Gastrocnemius medialis (tissue), 4 donors: Measurements from ENCODE around the gene EXD3. TPM values are rescaled to one million over a fixed set of nuclear protein-coding genes. Genes with fewer than 3 reads are reported as not detected.

Experiments used
- ATAC-seq, 2 donors: fragments of 150-250 bp; one replicate each; pipeline ENCODE4 v1.9.1; 2016
- DNase-seq, 2 donors: peaks; one replicate each; pipeline ENCODE4 v3.0.0-alpha.2; 2019
- H3K27ac ChIP-seq, 4 donors: fragments of 200-600 bp; sonication (generic); 1 replicate in 1 of 4; 2 replicates in 3 of 4; pipeline ENCODE4 v1.5.1; 2016 to 2018; ENCODE audit warnings: mild to moderate bottlenecking in 2 of 4, moderate library complexity in 1 of 4
- H3K27me3 ChIP-seq, 3 donors: fragments of 200-600 bp; sonication (generic) in 2 of 3; 1 replicate in 1 of 3; 2 replicates in 2 of 3; pipeline versions ENCODE4 v1.5.1 to v1.6.0; 2016 to 2019; ENCODE audit warnings: mild to moderate bottlenecking in 1 of 3, moderate library complexity in 1 of 3
- H3K36me3 ChIP-seq, 2 donors: fragments of 200-600 bp; sonication (generic) in 1 of 2; one replicate each; pipeline ENCODE4 v1.5.1; 2017 to 2018
- H3K4me1 ChIP-seq, 2 donors: fragments of 200-600 bp; sonication (generic) in 1 of 2; one replicate each; pipeline ENCODE4 v1.5.1; 2016 to 2017; ENCODE audit warnings: mild to moderate bottlenecking in 2 of 2
- H3K4me3 ChIP-seq, 4 donors: fragments of 200-600 bp; sonication (generic) in 3 of 4; 1 replicate in 1 of 4; 2 replicates in 3 of 4; pipeline ENCODE4 v1.5.1; 2016 to 2019; ENCODE audit warnings: mild to moderate bottlenecking in 2 of 4
- H3K9me3 ChIP-seq, 3 donors: fragments of 200-600 bp; sonication (generic) in 2 of 3; 1 replicate in 1 of 3; 2 replicates in 2 of 3; pipeline ENCODE4 v1.5.1; 2016 to 2019
- POLR2A ChIP-seq, 2 donors: fragments of 450-650 bp; IDR thresholded peaks; one replicate each; pipeline ENCODE4 v1.6.1; 2017; ENCODE audit warnings: antibody characterized with exemption in 2 of 2, mild to moderate bottlenecking in 2 of 2, moderate library complexity in 2 of 2
- in situ Hi-C, 4 donors: fragments of 200-750 bp; cut with MboI; loops; one replicate each; pipeline versions ENCODE4 v1.15.0 to v1.8.0; 2017; ENCODE audit warnings: low sequenced_read_pairs in 4 of 4
- intact Hi-C: fragments of 100-400 bp; cut with DNase I; formaldehyde crosslinking; loops from one replicate; pipeline ENCODE4 v1.15.1; 2023; ENCODE audit warnings: low total_unique reads
- total RNA-seq, 4 donors: library from RNA; depleted of rRNA; stranded (reverse); fragments of >200 nt; gene quantifications; one replicate each; pipeline versions ENCODE4 v1.1.0 to v1.2.3, GENCODE V29; 2016
- TF ChIP-seq, protein P1 (sequence below), 5 experiments: fragments of 450-650 bp in 3 of 5; fragments of 200-600 bp in 2 of 5; sonication (generic) in 2 of 5; IDR thresholded peaks in 4 of 5; conservative IDR thresholded peaks in 1 of 5; 1 replicate in 4 of 5; 2 replicates in 1 of 5; pipeline ENCODE4 v1.5.1; 2016 to 2019; ENCODE audit warnings: antibody characterized with exemption in 5 of 5, mild to moderate bottlenecking in 3 of 5, moderate library complexity in 3 of 5

EXD3 gene
- total RNA-seq, 4 donors from 2014 or later = 4.8 to 12.5 (median 6.4) TPM

DNA sequence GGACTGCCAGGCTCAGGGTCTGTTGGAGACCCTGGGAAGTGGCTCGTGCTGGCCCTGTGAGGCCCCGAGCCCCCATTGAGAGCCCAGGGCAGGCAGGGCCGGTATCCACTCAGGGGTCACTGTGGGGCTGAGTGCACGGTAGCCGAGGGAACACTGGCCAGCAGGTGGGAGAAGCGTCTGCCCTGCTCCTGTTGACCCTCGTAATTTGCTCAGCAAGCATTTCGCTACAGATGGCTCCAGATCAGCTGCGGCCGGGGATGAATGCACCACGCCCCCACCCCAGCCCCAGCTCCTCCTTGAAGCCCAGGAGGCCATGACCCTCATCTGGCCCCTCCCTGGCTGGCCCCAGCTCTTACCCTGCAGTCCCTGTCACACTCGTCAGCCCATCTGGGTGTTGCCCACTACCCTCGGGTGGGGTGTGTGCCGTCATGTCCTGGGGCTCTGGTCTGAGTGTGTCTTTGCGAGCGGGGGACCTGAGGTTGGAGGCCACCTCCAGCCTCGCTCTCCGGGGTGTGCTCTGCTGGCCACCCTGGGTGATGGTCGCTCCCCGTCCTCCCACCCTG is 114.8 kb downstream of the EXD3 start:
- Histone ChIP-seq H3K27me3 (peaks cover 12 to 33% (median 28%) of the 10 kb centered on the region in 3 donors), H3K27ac (no peak overlapping the region), H3K4me3 (no peak overlapping the region), H3K4me1 (peaks cover 16 to 33% of the 10 kb centered on the region in 2 donors), H3K9me3 (no peaks in the 10 kb centered on the region), H3K36me3 (no peaks in the 10 kb centered on the region)
- no peak for TF ChIP-seq POLR2A (IDR thresholded peaks at IDR 0.05)
- TF ChIP-seq, protein P1, sequence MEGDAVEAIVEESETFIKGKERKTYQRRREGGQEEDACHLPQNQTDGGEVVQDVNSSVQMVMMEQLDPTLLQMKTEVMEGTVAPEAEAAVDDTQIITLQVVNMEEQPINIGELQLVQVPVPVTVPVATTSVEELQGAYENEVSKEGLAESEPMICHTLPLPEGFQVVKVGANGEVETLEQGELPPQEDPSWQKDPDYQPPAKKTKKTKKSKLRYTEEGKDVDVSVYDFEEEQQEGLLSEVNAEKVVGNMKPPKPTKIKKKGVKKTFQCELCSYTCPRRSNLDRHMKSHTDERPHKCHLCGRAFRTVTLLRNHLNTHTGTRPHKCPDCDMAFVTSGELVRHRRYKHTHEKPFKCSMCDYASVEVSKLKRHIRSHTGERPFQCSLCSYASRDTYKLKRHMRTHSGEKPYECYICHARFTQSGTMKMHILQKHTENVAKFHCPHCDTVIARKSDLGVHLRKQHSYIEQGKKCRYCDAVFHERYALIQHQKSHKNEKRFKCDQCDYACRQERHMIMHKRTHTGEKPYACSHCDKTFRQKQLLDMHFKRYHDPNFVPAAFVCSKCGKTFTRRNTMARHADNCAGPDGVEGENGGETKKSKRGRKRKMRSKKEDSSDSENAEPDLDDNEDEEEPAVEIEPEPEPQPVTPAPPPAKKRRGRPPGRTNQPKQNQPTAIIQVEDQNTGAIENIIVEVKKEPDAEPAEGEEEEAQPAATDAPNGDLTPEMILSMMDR (IDR thresholded peaks at IDR 0.05 in 4 of 5, conservative IDR thresholded peaks at IDR 0.05 in 1 of 5) = no peak
- ATAC-seq (no peak), DNase-seq (no peak)
- intact Hi-C loops = no loop called here
- in situ Hi-C loops = no loop called here

DNA sequence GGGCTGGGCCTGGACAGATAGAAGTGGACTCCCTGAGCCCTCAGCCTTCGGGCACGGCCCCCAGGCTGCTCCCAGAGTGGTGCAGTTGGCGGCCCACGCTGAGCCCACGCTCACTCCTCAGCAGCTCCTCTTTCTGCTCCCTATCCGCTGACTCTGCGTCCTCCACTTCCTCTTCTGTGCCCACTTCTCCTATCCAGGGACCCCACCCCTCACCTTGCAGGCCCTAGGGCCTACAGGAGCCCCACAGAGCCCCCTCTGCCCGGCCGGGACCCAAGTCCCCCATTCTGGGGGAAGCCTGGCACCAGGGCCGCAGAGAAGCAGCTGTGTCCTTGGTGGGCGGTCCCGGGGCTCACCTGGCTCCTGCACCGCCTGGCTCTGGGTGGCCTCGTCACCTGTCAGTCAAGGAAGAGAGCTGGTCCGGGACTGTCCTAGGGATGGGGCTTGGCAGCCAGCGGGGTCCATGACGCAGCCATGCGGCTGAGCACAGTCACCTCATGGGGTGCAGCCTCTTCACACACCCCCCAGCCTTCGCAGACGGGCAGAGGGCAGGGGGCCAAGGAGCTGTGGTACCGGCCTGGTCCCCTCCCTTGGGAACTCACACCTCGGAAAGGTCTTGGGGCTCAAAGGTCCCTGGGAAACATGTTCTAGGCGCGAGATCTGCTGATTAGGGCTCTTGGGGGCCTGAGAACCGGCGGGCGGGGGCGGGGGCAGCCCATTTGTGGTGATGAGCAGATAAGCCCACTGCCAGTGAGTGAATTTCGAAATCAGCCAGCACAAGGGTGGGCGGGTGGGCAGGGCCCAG is 115.5 kb downstream of the EXD3 start:
- Histone ChIP-seq H3K9me3 (no peaks in the 10 kb centered on the region), H3K4me1 (peaks cover 16 to 33% of the 10 kb centered on the region in 2 donors), H3K27me3 (peaks cover 16 to 33% (median 28%) of the 10 kb centered on the region in 3 donors), H3K36me3 (no peaks in the 10 kb centered on the region), H3K27ac (no peak overlapping the region), H3K4me3 (no peak overlapping the region)
- ATAC-seq (no peak), DNase-seq (no peak)
- intact Hi-C loops = no loop called here
- TF ChIP-seq, protein P1 (IDR thresholded peaks at IDR 0.05 in 4 of 5, conservative IDR thresholded peaks at IDR 0.05 in 1 of 5) = no peak
- TF ChIP-seq POLR2A (IDR thresholded peaks at IDR 0.05) = no peak
- in situ Hi-C loops = no loop called here

DNA sequence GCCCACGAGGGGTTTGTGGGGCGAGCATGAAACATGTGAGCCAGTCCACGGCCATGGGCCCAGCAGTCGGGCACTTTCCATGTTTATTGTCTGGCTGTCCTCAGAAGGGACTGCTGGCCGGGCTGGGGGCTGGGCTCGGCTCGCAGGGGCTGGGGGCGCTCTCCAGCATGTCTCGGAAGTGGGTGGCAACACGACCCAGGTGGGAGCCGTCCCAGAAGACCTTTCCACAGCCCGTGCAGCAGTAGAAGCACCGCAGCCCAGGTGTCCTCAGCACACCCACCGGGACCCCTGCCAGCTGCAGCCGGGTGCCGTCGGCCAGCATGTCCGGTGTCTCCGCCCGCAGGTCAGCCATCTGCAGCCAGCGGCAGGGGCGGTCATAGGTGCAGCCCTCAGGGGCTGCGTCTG is 116.1 kb downstream of the EXD3 start:
- DNase-seq (no peak), ATAC-seq (no peak)
- no peak for TF ChIP-seq POLR2A (IDR thresholded peaks at IDR 0.05)
- TF ChIP-seq, protein P1 (IDR thresholded peaks at IDR 0.05 in 4 of 5, conservative IDR thresholded peaks at IDR 0.05 in 1 of 5) = no peak
- peak overlapping the region in 2 of 4 donors; percentile 25 to 39 for H3K4me3 ChIP-seq
- H3K9me3 ChIP-seq = no peaks in the 10 kb centered on the region
- in situ Hi-C loops (no loop called here), intact Hi-C loops (no loop called here)
- H3K27ac ChIP-seq = peak overlapping the region in 3 of 4 donors; percentile 75 to 80 (median 78)
- H3K4me1 ChIP-seq = peaks cover 16 to 33% of the 10 kb centered on the region in 2 donors
- no peaks in the 10 kb centered on the region for H3K36me3 ChIP-seq
- H3K27me3 ChIP-seq = peaks cover 16 to 33% (median 28%) of the 10 kb centered on the region in 3 donors

DNA sequence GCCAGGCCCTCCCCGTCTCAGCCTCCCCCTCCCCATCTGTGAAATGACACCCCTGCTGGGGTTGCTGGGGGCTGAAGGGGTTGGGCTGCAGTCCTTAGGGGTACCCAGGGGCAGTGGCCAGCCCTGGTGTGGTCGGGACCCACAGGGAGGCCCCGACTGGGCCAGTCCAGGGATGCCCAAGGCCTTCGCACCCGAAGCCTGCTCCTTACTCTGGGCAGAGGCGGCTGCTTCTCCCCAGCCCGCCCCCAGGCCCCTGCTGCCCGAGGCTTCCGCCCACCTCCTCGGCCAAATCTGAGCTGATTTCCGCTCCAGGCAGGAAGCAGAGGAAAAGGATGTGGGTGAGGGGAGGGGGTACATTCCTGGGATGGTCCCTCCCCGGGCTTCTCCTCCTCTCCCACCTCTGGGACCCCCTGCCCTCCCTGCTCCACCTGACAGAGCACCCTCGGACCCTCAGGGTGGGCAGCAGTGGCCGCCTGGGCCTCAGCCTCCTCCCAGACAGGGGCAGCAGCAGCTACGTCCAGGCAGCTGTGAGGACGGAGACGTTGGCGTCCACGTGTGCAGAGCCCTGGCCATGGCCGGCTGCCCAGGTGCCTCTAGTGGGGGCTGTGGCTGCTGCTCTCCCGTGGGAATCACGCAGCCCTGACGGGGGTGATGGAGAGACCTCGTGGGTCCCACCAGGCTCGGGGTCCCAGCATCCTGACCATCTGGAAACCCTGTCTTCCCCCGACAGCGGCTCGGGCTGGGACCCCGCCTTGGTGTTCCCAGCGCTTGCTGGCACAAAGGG is 116.7 kb downstream of the EXD3 start:
- H3K27ac ChIP-seq = peak overlapping the region; percentile 61 to 80 (median 76)
- intact Hi-C loops = no loop called here
- H3K9me3 ChIP-seq = no peaks in the 10 kb centered on the region
- ATAC-seq (no peak), DNase-seq (no peak)
- no peak for TF ChIP-seq POLR2A (IDR thresholded peaks at IDR 0.05)
- TF ChIP-seq, protein P1 (IDR thresholded peaks at IDR 0.05 in 4 of 5, conservative IDR thresholded peaks at IDR 0.05 in 1 of 5) = no peak
- H3K27me3 ChIP-seq = peaks cover 20 to 33% (median 28%) of the 10 kb centered on the region in 3 donors
- peaks cover 16 to 33% of the 10 kb centered on the region in 2 donors for H3K4me1 ChIP-seq
- in situ Hi-C loops = no loop called here
- peak overlapping the region in 2 of 4 donors; percentile 25 to 39 for H3K4me3 ChIP-seq
- no peaks in the 10 kb centered on the region for H3K36me3 ChIP-seq
